HepG2 (cell line): Measurements from ENCODE around the gene FAM234B. TPM values are rescaled to one million over a fixed set of nuclear protein-coding genes. Genes with fewer than 3 reads are reported as not detected.

Experiments used
- ATAC-seq: fragments of 200-7000 bp; cut with Tn5 transposase; 3 replicates; pipeline ENCODE4 v1.9.1; 2020; ENCODE audit warnings: mild to moderate bottlenecking, moderate library complexity
- BruUV-seq: library from RNA; stranded (reverse); fragments of 400-500 nt; replicated peaks from 2 replicates; lab custom pipeline; 2021; lab: Mats Ljungman, UMichigan
- CTCF ChIA-PET: fragments of 300-600 bp; formaldehyde crosslinking; extraction: SDS; loops from one replicate; lab custom pipeline; 2021; ENCODE audit warnings: low total read pairs, inconsistent platforms, low intra/inter-chr PET ratio; lab: Yijun Ruan, JAX
- POLR2A ChIA-PET: fragments of 350-600 bp; sonication (Branson Sonifier 250); formaldehyde crosslinking; loops from one replicate; lab custom pipeline; 2020; ENCODE audit warnings: antibody characterized with exemption, inconsistent platforms; lab: Yijun Ruan, JAX
- DNase-seq: peaks from one replicate; pipeline ENCODE4 v3.0.0-alpha.2; 2015; ENCODE audit warnings: low spot score
- FAIRE-seq: peaks from 3 replicates; lab custom pipeline; 2011; peaks lifted over from hg19 to GRCh38; lab: Jason Lieb, UNC
- H2AFZ ChIP-seq: one replicate; pipeline ENCODE4 v1.6.1; 2011; ENCODE audit warnings: low read length, inconsistent platforms
- H3K27ac ChIP-seq: fragments of 300-600 bp; 3 replicates; pipeline ENCODE4 v1.8.0; 2011; ENCODE audit warnings: mixed run types, mild to moderate bottlenecking, mixed read lengths, low read length, inconsistent platforms; ENCODE audit not compliant: insufficient read depth; ENCODE audit errors: extremely low read length
- H3K27me3 ChIP-seq, 2 experiments: fragments of 200-600 bp in 1 of 2; 2 replicates in 1 of 2; 3 replicates in 1 of 2; pipeline versions ENCODE4 v1.6.0 to v1.8.0; 2011; ENCODE audit warnings: low read length in 2 of 2, mild to moderate bottlenecking in 2 of 2, moderate library complexity in 2 of 2, inconsistent platforms in 1 of 2; ENCODE audit not compliant: insufficient read depth in 2 of 2, control insufficient read depth in 1 of 2
- H3K36me3 ChIP-seq, 2 experiments: fragments of 200-600 bp in 1 of 2; replicated peaks in 1 of 2; 2 replicates in 1 of 2; 3 replicates in 1 of 2; pipeline versions ENCODE4 v1.5.1 to v1.8.0; 2011; ENCODE audit warnings: low read length in 2 of 2, inconsistent platforms in 1 of 2; ENCODE audit not compliant: insufficient read depth in 2 of 2, control insufficient read depth in 1 of 2
- H3K4me1 ChIP-seq: 2 replicates; pipeline ENCODE4 v1.5.1; 2012; ENCODE audit warnings: low read length, inconsistent platforms; ENCODE audit not compliant: insufficient read depth
- H3K4me2 ChIP-seq: 2 replicates; pipeline ENCODE4 v1.6.0; 2011; ENCODE audit warnings: low read depth, low read length, inconsistent platforms
- H3K4me3 ChIP-seq, 3 experiments: fragments of 200-600 bp in 1 of 3; sonication (generic), shearing (Covaris generic) in 1 of 3; replicated peaks in 1 of 3; 2 replicates each; pipeline ENCODE4 v1.5.1; 2011 to 2016; ENCODE audit warnings: low read length in 3 of 3, inconsistent platforms in 2 of 3, low read depth in 2 of 3, mild to moderate bottlenecking in 2 of 3, control low read depth in 1 of 3, mixed read lengths in 1 of 3; ENCODE audit not compliant: insufficient read depth in 1 of 3
- H3K79me2 ChIP-seq: one replicate; pipeline ENCODE4 v1.6.1; 2011; ENCODE audit warnings: low read length, inconsistent platforms; ENCODE audit not compliant: insufficient read depth
- H3K9ac ChIP-seq: 2 replicates; pipeline ENCODE4 v1.6.0; 2011; ENCODE audit warnings: mild to moderate bottlenecking, low read depth, low read length, inconsistent platforms; ENCODE audit not compliant: insufficient read depth
- H3K9me3 ChIP-seq: 2 replicates; pipeline ENCODE4 v1.5.1; 2012; ENCODE audit warnings: mild to moderate bottlenecking, low read length
- H4K20me1 ChIP-seq: 2 replicates; pipeline ENCODE4 v1.6.0; 2011; ENCODE audit warnings: inconsistent platforms, mild to moderate bottlenecking, low read length, moderate library complexity; ENCODE audit not compliant: insufficient read depth
- CCAR2 ChIP-seq: fragments of 200-400 bp; formaldehyde crosslinking; optimal IDR thresholded peaks from 2 replicates; pipeline ENCODE3; 2018; ENCODE audit warnings: low read depth, mild to moderate bottlenecking, low read length, moderate library complexity
- CCDC6 ChIP-seq: sonication (generic); formaldehyde crosslinking; IDR thresholded peaks from 2 replicates; pipeline ENCODE4 v1.8.1; 2022; ENCODE audit warnings: mild to moderate bottlenecking, missing genetic modification reagents, moderate library complexity
- CHD4 ChIP-seq: fragments of 200-600 bp; sonication (generic); IDR thresholded peaks from 2 replicates; pipeline ENCODE4 v1.7.0; 2017; ENCODE audit warnings: mild to moderate bottlenecking, low read length, borderline replicate concordance
- E2F5 ChIP-seq: sonication (generic); formaldehyde crosslinking; conservative IDR thresholded peaks from 2 replicates; pipeline ENCODE4 v1.4.0; 2020; ENCODE audit warnings: missing genetic modification reagents
- LCORL ChIP-seq, 2 experiments: fragments of 450-650 bp in 1 of 2; sonication (generic) in 1 of 2; formaldehyde crosslinking in 1 of 2; IDR thresholded peaks; 2 replicates each; pipeline versions ENCODE4 v1.5.0 to v1.6.1; 2017 to 2020; ENCODE audit warnings: antibody characterized with exemption in 1 of 2, missing genetic modification reagents in 1 of 2
- MAZ ChIP-seq, 2 experiments: sonication (generic) in 1 of 2; formaldehyde crosslinking in 1 of 2; IDR thresholded peaks; 2 replicates each; pipeline versions ENCODE4 v1.5.0 to v1.6.1; 2012 to 2020; ENCODE audit warnings: low read depth in 2 of 2, mild to moderate bottlenecking in 2 of 2, borderline replicate concordance in 1 of 2, improper control_type of control experiment in 1 of 2, low read length in 1 of 2, missing genetic modification reagents in 1 of 2, moderate library complexity in 1 of 2
- SP140L ChIP-seq: sonication (generic); formaldehyde crosslinking; IDR thresholded peaks from 2 replicates; pipeline ENCODE4 v1.4.0; 2020; ENCODE audit warnings: missing genetic modification reagents, borderline replicate concordance
- SPEN ChIP-seq: sonication (generic); formaldehyde crosslinking; IDR thresholded peaks from 2 replicates; pipeline ENCODE4 v1.5.1; 2020; ENCODE audit warnings: low read depth, mild to moderate bottlenecking, missing genetic modification reagents
- TBP ChIP-seq: sonication (generic); formaldehyde crosslinking; IDR thresholded peaks from 2 replicates; pipeline ENCODE4 v1.5.0; 2020; ENCODE audit warnings: missing genetic modification reagents
- ZNF24 ChIP-seq: fragments of 450-650 bp; IDR thresholded peaks from 2 replicates; pipeline ENCODE4 v1.6.1; 2017; ENCODE audit warnings: antibody characterized with exemption, mild to moderate bottlenecking
- ZNF337 ChIP-seq: sonication (generic); formaldehyde crosslinking; IDR thresholded peaks from 2 replicates; pipeline ENCODE4 v1.5.1; 2020; ENCODE audit warnings: missing genetic modification reagents, low read depth, mild to moderate bottlenecking, borderline replicate concordance
- ZNF644 ChIP-seq: IDR thresholded peaks from 2 replicates; pipeline ENCODE4 v1.6.1; 2016; ENCODE audit warnings: low read depth
- ZNF652 ChIP-seq: IDR thresholded peaks from 2 replicates; pipeline ENCODE4 v1.6.1; 2016; ENCODE audit warnings: low read depth, borderline replicate concordance
- WGBS: methylation state at CpG from one replicate; pipeline ENCODE4 v1.1.6; 2017; ENCODE audit warnings: low lambda C conversion rate; 5-methylcytosine and 5-hydroxymethylcytosine counted together
- in situ Hi-C: cut with HindIII; loops from 2 replicates; pipeline ENCODE4 v1.10.0; 2017; ENCODE audit warnings: low pct_unique_long_range_greater_than_20kb; ENCODE audit not compliant: extremely low pct_ligation_motif_present
- intact Hi-C: fragments of 100-400 bp; cut with micrococcal nuclease; formaldehyde crosslinking; loops from one replicate; pipeline ENCODE4 v1.10.0; 2022; ENCODE audit not compliant: unreplicated experiment
- polyA plus RNA-seq, 8 experiments: library from polyadenylated mRNA; depleted of rRNA in 3 of 8; stranded (reverse) in 7 of 8; unstranded in 1 of 8; fragments of >200 nt; fragmentation: Illumina TruSeq in 4 of 8; extraction: Trizol in 4 of 8; gene quantifications; 2 replicates each; pipeline versions ENCODE4 v1.2.1 to v1.2.3, GENCODE V29; 2011 to 2016; ENCODE audit warnings: low read depth in 4 of 8, missing spikeins in 1 of 8, mixed read lengths in 1 of 8; ENCODE audit not compliant: insufficient read depth in 1 of 8
- total RNA-seq, 5 experiments: library from RNA; depleted of rRNA; stranded (reverse); fragments of >200 nt; fragmentation: Illumina TruSeq; extraction: Trizol; gene quantifications; 2 replicates each; pipeline ENCODE4 v1.2.3, GENCODE V29; 2016; ENCODE audit warnings: low read depth in 1 of 5
- TF ChIP-seq, protein P1 (sequence below): sonication (generic); IDR thresholded peaks from 2 replicates; pipeline ENCODE4 v1.6.1; 2016; ENCODE audit warnings: low read depth, borderline replicate concordance

FAM234B gene
- total and polyA plus RNA-seq, 2 of the 13 experiments (the other 11 are each of a cell fraction or from before 2014, with no cell fraction given) = 7.8 to 13.8 TPM

- no peak overlapping the region for H2AFZ ChIP-seq
- FAIRE-seq = no peak
- intact Hi-C loops = loop anchor here (2.0 to 10.0 kb wide), 3 partner anchors 98 to 175 kb away; partner anchors contain the start of gene HEBP1
- no peak for TF ChIP-seq MAZ (IDR thresholded peaks at IDR 0.05; ENCODE audit: borderline replicate concordance, low read depth, low read length)
- TF ChIP-seq MAZ (CRISPR knock-in tag; IDR thresholded peaks at IDR 0.05; ENCODE audit: low read depth) = no peak
- peak; percentile 57; the same call in 1 of the 2 replicates for TF ChIP-seq ZNF24
- TF ChIP-seq, all 625 proteins: peak for 1
- Histone ChIP-seq H3K4me2 (no peak overlapping the region), H3K79me2 (no peaks in the 10 kb centered on the region), H4K20me1 (no peaks in the 10 kb centered on the region), H3K36me3 (no peaks in the 10 kb centered on the region), H3K27ac (no peak overlapping the region), H3K9me3 (no peaks in the 10 kb centered on the region), H3K4me1 (peaks cover 40% of the 10 kb centered on the region), H3K9ac (no peak overlapping the region), H3K4me3 (no peak overlapping the region; a peak in 1 of 6 replicates), H3K27me3 (peaks cover 0 to 52% of the 10 kb centered on the region in 2 experiments; a peak in 3 of 5 replicates)
- in situ Hi-C loops = loop anchor here (5.0 kb wide), 1 partner anchor 112 kb away; no protein-coding TSS in a partner anchor
- CTCF ChIA-PET = interaction anchor here (1.7 kb wide), 1 partner anchor 112 kb away, joined by 5 read pairs; no protein-coding TSS in a partner anchor
- POLR2A ChIA-PET = no interaction called here
- ATAC-seq (no peak), DNase-seq (no peak)
- no TSS peak for BruUV-seq
- 61% methylated on average over 10 of the region's 10 CpGs for WGBS
Measured at GRCh38 chr12:13099844-13100604, 55.8 kb downstream of the FAM234B start.

GRCh38 chr12:13100605-13100881, 56.4 kb downstream of the FAM234B start:
- POLR2A ChIA-PET = no interaction called here
- H2AFZ ChIP-seq = no peak overlapping the region
- peaks cover 0 to 47% of the 10 kb centered on the region in 2 experiments; a peak in 3 of 5 replicates for H3K27me3 ChIP-seq
- H3K79me2 ChIP-seq = no peaks in the 10 kb centered on the region
- ATAC-seq (no peak), FAIRE-seq (no peak), DNase-seq (no peak)
- CTCF ChIA-PET = interaction anchor here (1.7 kb wide), 1 partner anchor 111 kb away, joined by 5 read pairs; no protein-coding TSS in a partner anchor
- H3K4me1 ChIP-seq = peaks cover 40% of the 10 kb centered on the region
- in situ Hi-C loops (no loop called here), intact Hi-C loops (loop anchor here (5.0 to 10.0 kb wide), 2 partner anchors 98 to 176 kb away; partner anchors contain the start of gene HEBP1)
- H3K36me3 ChIP-seq = no peaks in the 10 kb centered on the region
- peak overlapping the region in 1 of 3 experiments; percentile 12; a peak in 1 of 6 replicates for H3K4me3 ChIP-seq
- no peak overlapping the region for H3K27ac ChIP-seq
- no peaks in the 10 kb centered on the region for H4K20me1 ChIP-seq
- peak overlapping the region; percentile 81 for H3K4me2 ChIP-seq
- H3K9me3 ChIP-seq = no peaks in the 10 kb centered on the region
- WGBS = 13% methylated on average over 6 of the region's 6 CpGs
- BruUV-seq = no TSS peak
- no peak overlapping the region; the same call in 1 of the 2 replicates for H3K9ac ChIP-seq
- TF ChIP-seq SP140L (CRISPR knock-in tag) = no peak
- TF ChIP-seq ZNF652 (CRISPR knock-in tag) = no peak
- TF ChIP-seq E2F5 (CRISPR knock-in tag) = no peak
- no peak for TF ChIP-seq CCAR2
- no peak for TF ChIP-seq CCDC6 (CRISPR knock-in tag)
- TF ChIP-seq, protein P1, sequence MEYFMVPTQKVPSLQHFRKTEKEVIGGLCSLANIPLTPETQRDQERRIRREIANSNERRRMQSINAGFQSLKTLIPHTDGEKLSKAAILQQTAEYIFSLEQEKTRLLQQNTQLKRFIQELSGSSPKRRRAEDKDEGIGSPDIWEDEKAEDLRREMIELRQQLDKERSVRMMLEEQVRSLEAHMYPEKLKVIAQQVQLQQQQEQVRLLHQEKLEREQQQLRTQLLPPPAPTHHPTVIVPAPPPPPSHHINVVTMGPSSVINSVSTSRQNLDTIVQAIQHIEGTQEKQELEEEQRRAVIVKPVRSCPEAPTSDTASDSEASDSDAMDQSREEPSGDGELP = no peak
- TF ChIP-seq LCORL (IDR thresholded peaks at IDR 0.05) = no peak
- TF ChIP-seq LCORL (CRISPR knock-in tag; IDR thresholded peaks at IDR 0.05) = no peak
- no peak for TF ChIP-seq ZNF644 (CRISPR knock-in tag)
- TF ChIP-seq SPEN (CRISPR knock-in tag) = no peak
- TF ChIP-seq TBP (CRISPR knock-in tag) = no peak
- TF ChIP-seq ZNF337 = no peak
- no peak for TF ChIP-seq CHD4
